K562 (cell line): Measurements from ENCODE around the gene THEM4. TPM values are rescaled to one million over a fixed set of nuclear protein-coding genes. Genes with fewer than 3 reads are reported as not detected.
A peak's percentile ranks its signal among the peaks of the same experiment; 100 is the strongest.

Experiments used
- FUS ChIP-seq: fragments of 200-400 bp; formaldehyde crosslinking; optimal IDR thresholded peaks from 2 replicates; pipeline ENCODE3; 2017; ENCODE audit warnings: low read depth, low read length
- GABPB2 ChIP-seq: fragments of 250-450 bp; sonication (Bioruptor Pico); conservative IDR thresholded peaks from 2 replicates; pipeline ENCODE4 v1.5.1; 2021; ENCODE audit warnings: mild to moderate bottlenecking
- GTF2F1 ChIP-seq: IDR thresholded peaks from 2 replicates; pipeline ENCODE4 v1.6.1; 2011; ENCODE audit warnings: low read depth, low read length, improper control_type of control experiment
- KDM5B ChIP-seq: fragments of 200-600 bp; sonication (generic); IDR thresholded peaks from 2 replicates; pipeline ENCODE4 v1.6.1; 2012; ENCODE audit warnings: low read depth, mild to moderate bottlenecking, moderate library complexity, low read length, control low read depth, inconsistent platforms; ENCODE audit not compliant: insufficient replicate concordance
- MXI1 ChIP-seq: IDR thresholded peaks from 2 replicates; pipeline ENCODE4 v1.6.1; 2011; ENCODE audit warnings: low read depth, mild to moderate bottlenecking, improper control_type of control experiment, low read length
- MYNN ChIP-seq, 2 experiments: sonication (generic); formaldehyde crosslinking in 1 of 2; IDR thresholded peaks; 2 replicates each; pipeline versions ENCODE4 v1.5.0 to v1.6.1; 2016 to 2020; ENCODE audit warnings: antibody characterized with exemption in 1 of 2, missing genetic modification reagents in 1 of 2
- POU5F1 ChIP-seq: fragments of 150-350 bp; IDR thresholded peaks from 2 replicates; pipeline ENCODE4 v1.6.1; 2014; ENCODE audit warnings: borderline replicate concordance, low read length, low read depth, mild to moderate bottlenecking; ENCODE audit not compliant: partially characterized antibody
- SLC30A9 ChIP-seq: fragments of 250-450 bp; sonication (Bioruptor Pico); IDR thresholded peaks from 2 replicates; pipeline ENCODE4 v1.8.0; 2022; ENCODE audit warnings: mild to moderate bottlenecking, moderate library complexity
- SMAD2 ChIP-seq: fragments of 150-350 bp; IDR thresholded peaks from 2 replicates; pipeline ENCODE4 v1.6.1; 2014; ENCODE audit warnings: low read depth, mild to moderate bottlenecking, low read length
- SP2 ChIP-seq: IDR thresholded peaks from 2 replicates; pipeline ENCODE4 v1.6.1; 2011; ENCODE audit warnings: mild to moderate bottlenecking, low read depth, low read length, moderate library complexity; ENCODE audit not compliant: poor library complexity, severe bottlenecking; ENCODE audit errors: extremely low read depth
- STAT5A ChIP-seq: IDR thresholded peaks from 2 replicates; pipeline ENCODE4 v1.6.1; 2012; ENCODE audit warnings: low read length, inconsistent platforms, borderline replicate concordance
- U2AF2 ChIP-seq: fragments of 200-400 bp; formaldehyde crosslinking; optimal IDR thresholded peaks from 2 replicates; pipeline ENCODE3; 2017; ENCODE audit warnings: low read depth, mild to moderate bottlenecking, low read length
- ZKSCAN1 ChIP-seq: fragments of 150-350 bp; IDR thresholded peaks from 2 replicates; pipeline ENCODE4 v1.6.1; 2016; ENCODE audit warnings: low read depth, low read length
- ZNF217 ChIP-seq: sonication (generic); formaldehyde crosslinking; IDR thresholded peaks from 2 replicates; pipeline ENCODE4 v1.8.0; 2022; ENCODE audit warnings: mild to moderate bottlenecking, missing genetic modification reagents
- ZNF583 ChIP-seq: fragments of 250-450 bp; sonication (Bioruptor Pico); IDR thresholded peaks from 2 replicates; pipeline ENCODE4 v1.4.0; 2020
- polyA plus RNA-seq, 8 experiments: library from polyadenylated mRNA; depleted of rRNA in 4 of 8; stranded (reverse) in 5 of 8; unstranded in 3 of 8; fragments of >200 nt; fragmentation: Nextera tagmentation in 2 of 8; fragmentation: Illumina TruSeq in 1 of 8; extraction: Ambion mirVana in 2 of 8; extraction: Trizol in 1 of 8; gene quantifications; 2 replicates each; pipeline versions ENCODE4 v1.2.1 to v1.2.3, GENCODE V29; 2011 to 2014; ENCODE audit warnings: inconsistent platforms in 1 of 8, missing spikeins in 1 of 8
- total RNA-seq, 7 experiments: library from RNA; depleted of rRNA in 6 of 7; stranded (reverse); fragments of >200 nt in 6 of 7; fragmentation: Illumina TruSeq in 2 of 7; extraction: Trizol in 2 of 7; gene quantifications; 2 replicates each; pipeline versions ENCODE4 v1.2.1 to v1.2.3, GENCODE V29; 2011 to 2021; ENCODE audit warnings: low replicate concordance in 1 of 7
- TF ChIP-seq, protein P1 (sequence below), 2 experiments: fragments of 450-650 bp; formaldehyde crosslinking in 1 of 2; IDR thresholded peaks; 2 replicates each; pipeline versions ENCODE4 v1.4.0 to v1.6.1; 2014 to 2020; ENCODE audit warnings: mild to moderate bottlenecking in 2 of 2, borderline replicate concordance in 1 of 2, low read depth in 1 of 2
- TF ChIP-seq, protein P2 (sequence below): fragments of 250-450 bp; sonication (Bioruptor Pico); IDR thresholded peaks from 2 replicates; pipeline ENCODE4 v1.5.0; 2022; ENCODE audit warnings: mild to moderate bottlenecking

The THEM4 gene
- total and polyA plus RNA-seq, 9 of the 15 experiments (the other 6 are each of a cell fraction or from before 2014, with no cell fraction given) = 8.6 to 71.9 (median 35.3) TPM

DNA sequence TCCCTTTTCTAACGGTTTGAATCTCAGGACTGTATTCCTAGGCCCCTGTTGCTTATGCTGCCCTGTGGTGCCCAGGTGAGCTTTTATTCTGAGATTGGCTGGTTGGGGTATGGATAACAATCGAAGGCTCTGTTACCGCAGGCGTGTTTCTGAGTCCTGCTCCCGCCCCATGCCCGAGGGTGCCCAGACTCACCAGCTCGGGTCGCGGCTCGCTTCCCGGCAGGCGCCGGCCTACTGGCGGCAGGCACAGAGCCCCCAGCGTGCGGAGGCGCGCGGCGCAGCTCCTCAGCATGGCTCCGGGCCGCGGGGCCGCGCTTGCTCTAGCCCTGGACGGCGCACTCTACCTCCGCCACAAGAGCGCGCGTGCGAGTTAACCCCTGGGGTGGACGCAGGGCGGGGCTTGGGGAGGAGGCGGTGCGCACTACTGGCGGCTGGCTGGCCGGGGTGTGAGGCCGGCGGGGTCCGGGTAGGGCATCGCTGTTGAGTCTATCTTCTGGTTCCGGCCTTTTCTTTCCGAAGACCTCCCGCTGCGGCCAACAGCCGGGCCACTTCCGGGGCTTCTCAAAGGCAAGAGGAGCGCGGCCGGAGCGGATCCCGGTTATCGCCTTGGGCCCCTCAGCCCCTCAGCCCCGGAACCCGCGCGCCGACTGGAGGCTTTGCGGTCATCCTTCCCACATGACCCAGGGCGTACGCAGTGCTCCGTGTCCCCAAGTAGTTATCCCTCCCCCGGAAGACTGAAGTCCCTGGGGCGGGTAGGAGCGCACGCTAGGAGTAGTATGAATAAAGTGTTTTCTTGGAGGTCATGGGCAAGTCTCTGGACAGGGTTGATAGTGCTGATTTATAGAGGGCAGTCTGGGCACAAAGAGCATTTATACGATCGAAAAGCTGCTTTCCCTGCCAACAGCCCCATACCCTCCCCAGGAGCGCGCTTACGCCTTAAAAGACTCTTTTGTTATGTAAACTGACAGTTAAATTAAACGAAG is at the start of gene THEM4 (continued):
- TF ChIP-seq, protein P1, sequence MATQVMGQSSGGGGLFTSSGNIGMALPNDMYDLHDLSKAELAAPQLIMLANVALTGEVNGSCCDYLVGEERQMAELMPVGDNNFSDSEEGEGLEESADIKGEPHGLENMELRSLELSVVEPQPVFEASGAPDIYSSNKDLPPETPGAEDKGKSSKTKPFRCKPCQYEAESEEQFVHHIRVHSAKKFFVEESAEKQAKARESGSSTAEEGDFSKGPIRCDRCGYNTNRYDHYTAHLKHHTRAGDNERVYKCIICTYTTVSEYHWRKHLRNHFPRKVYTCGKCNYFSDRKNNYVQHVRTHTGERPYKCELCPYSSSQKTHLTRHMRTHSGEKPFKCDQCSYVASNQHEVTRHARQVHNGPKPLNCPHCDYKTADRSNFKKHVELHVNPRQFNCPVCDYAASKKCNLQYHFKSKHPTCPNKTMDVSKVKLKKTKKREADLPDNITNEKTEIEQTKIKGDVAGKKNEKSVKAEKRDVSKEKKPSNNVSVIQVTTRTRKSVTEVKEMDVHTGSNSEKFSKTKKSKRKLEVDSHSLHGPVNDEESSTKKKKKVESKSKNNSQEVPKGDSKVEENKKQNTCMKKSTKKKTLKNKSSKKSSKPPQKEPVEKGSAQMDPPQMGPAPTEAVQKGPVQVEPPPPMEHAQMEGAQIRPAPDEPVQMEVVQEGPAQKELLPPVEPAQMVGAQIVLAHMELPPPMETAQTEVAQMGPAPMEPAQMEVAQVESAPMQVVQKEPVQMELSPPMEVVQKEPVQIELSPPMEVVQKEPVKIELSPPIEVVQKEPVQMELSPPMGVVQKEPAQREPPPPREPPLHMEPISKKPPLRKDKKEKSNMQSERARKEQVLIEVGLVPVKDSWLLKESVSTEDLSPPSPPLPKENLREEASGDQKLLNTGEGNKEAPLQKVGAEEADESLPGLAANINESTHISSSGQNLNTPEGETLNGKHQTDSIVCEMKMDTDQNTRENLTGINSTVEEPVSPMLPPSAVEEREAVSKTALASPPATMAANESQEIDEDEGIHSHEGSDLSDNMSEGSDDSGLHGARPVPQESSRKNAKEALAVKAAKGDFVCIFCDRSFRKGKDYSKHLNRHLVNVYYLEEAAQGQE (IDR thresholded peaks at IDR 0.05; ENCODE audit: borderline replicate concordance) = peak; percentile 11; the same call in 1 of the 2 replicates
- TF ChIP-seq, protein P1 (CRISPR knock-in tag; IDR thresholded peaks at IDR 0.05; ENCODE audit: low read depth) = peak; percentile 70
- TF ChIP-seq MXI1 = no peak
- no peak; the same call in 1 of the 2 replicates for TF ChIP-seq STAT5A
- TF ChIP-seq, protein P2, sequence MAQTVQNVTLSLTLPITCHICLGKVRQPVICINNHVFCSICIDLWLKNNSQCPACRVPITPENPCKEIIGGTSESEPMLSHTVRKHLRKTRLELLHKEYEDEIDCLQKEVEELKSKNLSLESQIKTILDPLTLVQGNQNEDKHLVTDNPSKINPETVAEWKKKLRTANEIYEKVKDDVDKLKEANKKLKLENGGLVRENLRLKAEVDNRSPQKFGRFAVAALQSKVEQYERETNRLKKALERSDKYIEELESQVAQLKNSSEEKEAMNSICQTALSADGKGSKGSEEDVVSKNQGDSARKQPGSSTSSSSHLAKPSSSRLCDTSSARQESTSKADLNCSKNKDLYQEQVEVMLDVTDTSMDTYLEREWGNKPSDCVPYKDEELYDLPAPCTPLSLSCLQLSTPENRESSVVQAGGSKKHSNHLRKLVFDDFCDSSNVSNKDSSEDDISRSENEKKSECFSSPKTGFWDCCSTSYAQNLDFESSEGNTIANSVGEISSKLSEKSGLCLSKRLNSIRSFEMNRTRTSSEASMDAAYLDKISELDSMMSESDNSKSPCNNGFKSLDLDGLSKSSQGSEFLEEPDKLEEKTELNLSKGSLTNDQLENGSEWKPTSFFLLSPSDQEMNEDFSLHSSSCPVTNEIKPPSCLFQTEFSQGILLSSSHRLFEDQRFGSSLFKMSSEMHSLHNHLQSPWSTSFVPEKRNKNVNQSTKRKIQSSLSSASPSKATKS = no peak
- TF ChIP-seq U2AF2 = no peak
- TF ChIP-seq GTF2F1 = peak; percentile 61; the same call in 1 of the 2 replicates
- TF ChIP-seq SP2 = no peak
- 0 out of 2 replicates have a peak, but pooled peaks have one; percentile 51 for TF ChIP-seq MYNN (IDR thresholded peaks at IDR 0.05)
- TF ChIP-seq MYNN (CRISPR knock-in tag; IDR thresholded peaks at IDR 0.05) = no peak
- TF ChIP-seq ZKSCAN1 = no peak
- peak; percentile 84 for TF ChIP-seq FUS
- peak; percentile 60 for TF ChIP-seq KDM5B
- no peak for TF ChIP-seq GABPB2 (CRISPR knock-in tag)
- TF ChIP-seq SLC30A9 (CRISPR knock-in tag) = no peak
- no peak for TF ChIP-seq ZNF217 (CRISPR knock-in tag)
- no peak for TF ChIP-seq POU5F1
- no peak for TF ChIP-seq ZNF583 (CRISPR knock-in tag)
- no peak for TF ChIP-seq SMAD2
